Rectal smooth muscle tissue (tissue), 1 donor: ENCODE measurements around the gene HDHD3.

Source experiments
- H3K27ac ChIP-seq: one replicate; pipeline ENCODE4 v1.7.0; 2013; ENCODE audit warnings: low read depth, low read length, inconsistent platforms
- H3K27me3 ChIP-seq: one replicate; pipeline ENCODE4 v1.7.0; 2013; ENCODE audit warnings: low read length; ENCODE audit not compliant: control insufficient read depth, insufficient read depth
- H3K36me3 ChIP-seq: one replicate; pipeline ENCODE4 v1.7.0; 2013; ENCODE audit warnings: low read length; ENCODE audit not compliant: control insufficient read depth, insufficient read depth
- H3K4me1 ChIP-seq: one replicate; pipeline ENCODE4 v1.7.0; 2013; ENCODE audit warnings: low read length; ENCODE audit not compliant: control insufficient read depth, insufficient read depth
- H3K4me3 ChIP-seq: one replicate; pipeline ENCODE4 v1.7.0; 2013; ENCODE audit warnings: low read length
- H3K9ac ChIP-seq: one replicate; pipeline ENCODE4 v1.7.0; 2013; ENCODE audit warnings: low read length

HDHD3 gene

DNA sequence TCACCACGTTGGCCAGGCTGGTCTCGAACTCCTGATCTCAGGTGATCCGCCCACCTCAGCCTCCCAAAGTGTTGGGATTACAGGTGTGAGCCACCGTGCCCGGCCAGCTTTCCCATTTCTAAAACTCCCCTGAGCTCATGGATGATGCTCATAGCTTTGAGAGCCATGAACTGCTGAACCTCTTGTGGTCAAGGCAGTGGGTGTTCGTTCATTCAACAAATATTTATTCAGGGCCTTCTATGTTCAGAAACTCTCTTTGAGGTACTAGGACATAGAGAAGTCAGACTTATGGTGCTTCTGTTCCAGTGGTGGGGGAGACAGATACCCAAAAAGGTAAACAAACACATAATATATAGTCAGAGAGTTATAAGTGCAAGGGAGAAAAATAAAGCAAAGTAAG lies 24.8 kb downstream of the HDHD3 start:
- Histone ChIP-seq H3K9ac (no peak overlapping the region), H3K36me3 (no peaks in the 10 kb centered on the region), H3K27me3 (no peaks in the 10 kb centered on the region), H3K4me3 (no peak overlapping the region), H3K4me1 (no peaks in the 10 kb centered on the region), H3K27ac (no peak overlapping the region)

- Histone ChIP-seq H3K4me1 (no peaks in the 10 kb centered on the region), H3K9ac (no peak overlapping the region), H3K4me3 (no peak overlapping the region), H3K27me3 (no peaks in the 10 kb centered on the region), H3K27ac (no peak overlapping the region), H3K36me3 (no peaks in the 10 kb centered on the region)
Observed at GRCh38 chr9:113350937-113351336, 25.8 kb downstream of the HDHD3 start.

GRCh38 chr9:113350107-113350661 lies 26.6 kb downstream of the HDHD3 start:
- no peaks in the 10 kb centered on the region for H3K36me3 ChIP-seq
- no peak overlapping the region for H3K9ac ChIP-seq
- peak overlapping the region; percentile 67 for H3K4me3 ChIP-seq
- H3K4me1 ChIP-seq, result no peaks in the 10 kb centered on the region
- H3K27me3 ChIP-seq, result no peaks in the 10 kb centered on the region
- H3K27ac ChIP-seq, result no peak overlapping the region

GRCh38 chr9:113349445-113350094 lies 27.2 kb downstream of the HDHD3 start, which contains the start of gene BSPRY:
Gene BSPRY (plus strand): TSS chr9:113349541. CDS start chr9:113349580, 39 bp downstream.
- peak within 1 kb of the TSS; percentile 7 for H3K9ac ChIP-seq
- no peaks in the 10 kb centered on the region for H3K4me1 ChIP-seq
- no peaks in the 10 kb centered on the region for H3K27me3 ChIP-seq
- no peak within 1 kb of the TSS for H3K27ac ChIP-seq
- H3K4me3 ChIP-seq, result peak within 1 kb of the TSS; percentile 67
- no peaks in the 10 kb centered on the region for H3K36me3 ChIP-seq

- Histone ChIP-seq H3K4me3 (peak overlapping the region; percentile 67), H3K27me3 (no peaks in the 10 kb centered on the region), H3K4me1 (peaks cover 2% of the 10 kb centered on the region), H3K9ac (no peak overlapping the region), H3K27ac (no peak overlapping the region), H3K36me3 (no peaks in the 10 kb centered on the region)
Observed at GRCh38 chr9:113349066-113349444, 27.7 kb downstream of the HDHD3 start.

DNA sequence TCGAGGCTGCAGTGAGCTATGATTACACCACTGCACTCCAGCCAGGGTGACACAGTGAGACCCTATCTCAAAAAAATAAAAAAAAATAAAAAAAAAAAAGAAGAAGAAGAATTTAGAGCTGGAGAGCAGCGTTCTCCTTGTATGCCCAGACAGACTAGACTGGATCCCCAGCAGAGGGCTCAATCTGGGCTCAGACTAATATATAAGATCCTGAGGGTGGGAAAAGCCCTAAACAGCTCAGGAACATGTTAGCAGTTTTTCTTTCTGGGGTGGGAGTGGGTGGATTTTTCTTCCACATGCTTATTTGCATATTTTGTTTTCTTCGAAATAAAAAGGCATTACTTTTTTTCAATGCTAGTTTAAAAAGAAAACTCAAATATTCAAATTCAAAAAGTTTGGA lies 28.3 kb downstream of the HDHD3 start:
- Histone ChIP-seq H3K4me1 (peaks cover 5% of the 10 kb centered on the region), H3K27me3 (no peaks in the 10 kb centered on the region), H3K36me3 (no peaks in the 10 kb centered on the region), H3K4me3 (no peak overlapping the region), H3K9ac (no peak overlapping the region), H3K27ac (no peak overlapping the region)

DNA sequence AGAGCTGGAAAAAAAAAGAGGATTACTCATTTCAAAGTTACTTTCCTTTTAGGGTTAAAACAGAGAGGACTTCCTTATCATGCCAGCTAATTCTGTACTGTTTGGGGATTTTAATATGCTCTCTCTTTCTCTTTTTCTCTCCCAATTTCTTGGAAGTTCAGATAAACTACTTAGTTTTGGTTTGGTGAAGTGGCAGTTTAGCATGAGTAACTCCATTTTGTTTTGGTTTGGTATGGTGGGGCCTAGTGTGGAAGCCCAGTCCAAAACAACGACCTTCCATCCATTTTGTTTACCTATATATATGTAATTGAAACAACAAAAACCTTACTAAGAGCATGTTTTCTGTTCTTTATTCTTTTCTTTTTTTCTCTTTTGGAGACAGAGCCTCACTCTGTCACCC lies 31.1 kb downstream of the HDHD3 start:
- no peak overlapping the region for H3K9ac ChIP-seq
- peak overlapping the region; percentile 93 for H3K27ac ChIP-seq
- no peaks in the 10 kb centered on the region for H3K36me3 ChIP-seq
- no peak overlapping the region for H3K4me3 ChIP-seq
- H3K4me1 ChIP-seq, result peaks cover 10% of the 10 kb centered on the region
- no peaks in the 10 kb centered on the region for H3K27me3 ChIP-seq

GRCh38 chr9:113345190-113345589 lies 31.6 kb downstream of the HDHD3 start:
- Histone ChIP-seq H3K27me3 (no peaks in the 10 kb centered on the region), H3K4me3 (no peak overlapping the region), H3K4me1 (peaks cover 10% of the 10 kb centered on the region), H3K36me3 (no peaks in the 10 kb centered on the region), H3K9ac (no peak overlapping the region), H3K27ac (peak overlapping the region; percentile 93)

- no peaks in the 10 kb centered on the region for H3K36me3 ChIP-seq
- no peak overlapping the region for H3K9ac ChIP-seq
- no peaks in the 10 kb centered on the region for H3K27me3 ChIP-seq
- peaks cover 10% of the 10 kb centered on the region for H3K4me1 ChIP-seq
- no peak overlapping the region for H3K4me3 ChIP-seq
- H3K27ac ChIP-seq, result peak overlapping the region; percentile 93
Observed at GRCh38 chr9:113343732-113344231, 33.0 kb downstream of the HDHD3 start.

DNA sequence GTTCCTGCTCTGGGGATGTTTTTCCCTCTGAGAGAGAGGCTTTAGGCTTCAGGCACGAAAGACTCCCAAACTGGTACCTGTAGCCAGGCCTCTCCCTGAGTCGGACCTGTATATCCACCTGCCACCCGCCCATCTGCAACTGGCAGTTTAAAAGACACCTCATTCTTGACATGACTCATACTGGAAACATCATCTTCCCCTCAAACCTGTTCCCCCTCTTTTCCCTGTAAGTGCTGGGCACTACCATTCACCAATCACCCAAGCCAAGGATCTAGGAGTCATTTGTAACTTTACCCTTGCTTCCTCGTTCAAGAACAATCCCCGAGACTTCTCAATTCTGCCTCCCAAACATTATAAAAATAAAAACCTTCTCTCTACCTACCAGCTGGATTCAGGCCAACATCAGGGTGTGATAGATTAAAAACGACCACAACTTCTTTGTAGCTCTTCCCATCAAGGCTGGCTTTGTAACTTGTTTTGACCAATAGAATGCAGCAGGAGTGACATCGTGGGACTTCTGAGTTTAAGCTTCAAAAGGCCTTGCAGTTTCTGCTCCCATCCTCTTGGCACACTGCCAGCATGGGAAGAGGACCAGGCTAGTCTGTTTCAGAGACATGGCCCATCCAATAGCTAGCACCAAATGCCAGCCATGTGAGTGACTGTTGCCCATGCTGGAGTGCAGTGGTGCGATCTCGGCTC lies 34.9 kb downstream of the HDHD3 start:
- Histone ChIP-seq H3K9ac (no peak overlapping the region), H3K27me3 (no peaks in the 10 kb centered on the region), H3K36me3 (no peaks in the 10 kb centered on the region), H3K4me1 (peaks cover 10% of the 10 kb centered on the region), H3K27ac (no peak overlapping the region), H3K4me3 (no peak overlapping the region)

DNA sequence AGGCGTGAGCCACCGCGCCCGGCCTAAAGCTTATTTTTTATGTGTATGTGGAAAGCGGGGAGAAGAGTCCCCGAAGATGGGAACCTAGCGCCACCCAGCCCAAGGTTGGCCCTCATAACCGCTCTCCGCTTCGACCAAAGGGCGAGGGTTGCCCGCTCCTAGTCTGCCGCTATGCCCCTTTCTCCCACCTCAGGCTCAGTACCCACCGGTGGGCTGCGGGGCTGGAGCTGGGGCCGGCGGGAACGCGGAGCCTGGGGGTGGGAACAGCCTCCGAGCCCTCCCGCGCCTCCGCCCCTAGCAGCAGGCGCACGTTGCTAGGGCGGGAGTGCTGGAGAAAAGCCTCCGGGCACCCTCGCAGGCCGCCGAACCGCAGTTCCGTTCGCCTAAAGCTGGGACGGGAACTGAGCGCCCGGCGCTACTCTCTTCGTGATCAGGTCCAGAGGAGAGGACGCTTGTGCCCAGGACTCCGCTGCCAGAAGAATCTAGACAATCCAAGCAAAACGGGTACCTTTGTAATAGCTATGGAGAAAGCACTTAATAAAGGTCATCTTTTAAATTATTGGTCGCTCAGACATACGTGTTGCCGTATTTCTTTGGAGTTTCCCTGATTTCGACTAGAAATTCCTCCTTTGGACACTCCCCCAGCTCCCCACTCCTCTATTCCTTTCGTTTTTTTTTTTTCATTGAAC lies 36.6 kb downstream of the HDHD3 start, which contains the start of gene WDR31:
TSS of gene WDR31 (minus strand) at position 265 of the 689 bp plus-strand sequence. CDS start 8,253 bp downstream, outside the sequence.
- peak within 1 kb of the TSS; percentile 95 for H3K4me3 ChIP-seq
- H3K27ac ChIP-seq, result peak within 1 kb of the TSS; percentile 82
- H3K36me3 ChIP-seq, result no peaks in the 10 kb centered on the region
- H3K27me3 ChIP-seq, result no peaks in the 10 kb centered on the region
- peaks cover 10% of the 10 kb centered on the region for H3K4me1 ChIP-seq
- no peak within 1 kb of the TSS for H3K9ac ChIP-seq

DNA sequence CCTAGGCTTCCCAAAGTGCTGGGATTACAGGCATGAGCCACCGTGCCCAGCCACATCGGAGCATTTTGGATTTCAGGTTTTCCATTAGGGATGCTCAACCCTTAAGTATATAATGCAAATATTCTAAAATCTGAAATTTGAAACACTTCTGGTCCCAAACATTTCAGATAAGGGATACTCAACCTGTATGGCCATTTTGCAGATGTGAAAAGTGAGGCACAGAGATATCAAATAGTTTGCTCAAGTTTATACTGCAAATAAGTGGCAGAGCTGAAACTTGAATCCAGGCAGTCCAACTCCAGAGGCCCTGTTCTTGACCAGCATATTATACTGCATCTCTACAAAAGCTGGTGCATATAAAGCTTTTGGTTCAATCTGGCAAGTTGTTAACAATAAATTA lies 39.1 kb downstream of the HDHD3 start:
- Histone ChIP-seq H3K36me3 (no peaks in the 10 kb centered on the region), H3K27ac (no peak overlapping the region), H3K4me3 (no peak overlapping the region), H3K27me3 (no peaks in the 10 kb centered on the region), H3K9ac (no peak overlapping the region), H3K4me1 (no peaks in the 10 kb centered on the region)
